Loucy (cell line): Measurements from ENCODE around the gene SVOPL.
A peak's percentile ranks its signal among the peaks of the same experiment; 100 is the strongest.
"Not testable (repeated sequence)": the region's sequence is repeated elsewhere in the genome, so short reads cannot be mapped to it uniquely, and the experiment has no call there.

Experiments used
- H2AFZ ChIP-seq: fragments of 200-600 bp; sonication (generic); 2 replicates; pipeline ENCODE4 v1.6.0; 2016; ENCODE audit warnings: antibody characterized with exemption, mild to moderate bottlenecking, low read length, moderate library complexity
- H3F3A ChIP-seq: fragments of 200-600 bp; 2 replicates; pipeline ENCODE4 v1.6.0; 2016; ENCODE audit warnings: antibody characterized with exemption, low read depth, mild to moderate bottlenecking
- H3K27me3 ChIP-seq: fragments of 200-600 bp; sonication (generic); 2 replicates; pipeline ENCODE4 v1.6.1; 2014; ENCODE audit warnings: low read length, mild to moderate bottlenecking; ENCODE audit not compliant: insufficient read depth, poor library complexity, severe bottlenecking
- H3K36me3 ChIP-seq: fragments of 200-600 bp; sonication (generic); 2 replicates; pipeline ENCODE4 v1.6.1; 2016; ENCODE audit warnings: low read length; ENCODE audit not compliant: insufficient read depth
- H3K4me1 ChIP-seq: fragments of 200-600 bp; sonication (generic); 2 replicates; pipeline ENCODE4 v1.5.1; 2014; ENCODE audit warnings: low read length, mild to moderate bottlenecking; ENCODE audit not compliant: insufficient read depth, poor library complexity, severe bottlenecking
- H3K4me2 ChIP-seq: fragments of 200-600 bp; sonication (generic); 2 replicates; pipeline ENCODE4 v1.6.0; 2014; ENCODE audit warnings: antibody characterized with exemption, low read length, low read depth, mild to moderate bottlenecking; ENCODE audit not compliant: poor library complexity, severe bottlenecking
- H3K4me3 ChIP-seq: fragments of 200-600 bp; sonication (generic); 2 replicates; pipeline ENCODE4 v1.5.1; 2014; ENCODE audit warnings: low read length, mild to moderate bottlenecking, mixed read lengths; ENCODE audit not compliant: poor library complexity, severe bottlenecking
- H3K79me2 ChIP-seq: fragments of 200-600 bp; sonication (generic); 2 replicates; pipeline ENCODE4 v1.6.1; 2014; ENCODE audit warnings: low read length; ENCODE audit not compliant: insufficient read depth
- H3K9ac ChIP-seq: fragments of 200-600 bp; sonication (generic); 2 replicates; pipeline ENCODE4 v1.6.0; 2014; ENCODE audit warnings: mild to moderate bottlenecking, low read depth, low read length, moderate library complexity; ENCODE audit not compliant: poor library complexity, severe bottlenecking
- H3K9me2 ChIP-seq: fragments of 200-600 bp; sonication (generic); replicated peaks from 2 replicates; pipeline ENCODE4 v1.6.1; 2016; ENCODE audit warnings: low read depth, low read length, mixed read lengths
- H3K9me3 ChIP-seq: fragments of 200-600 bp; sonication (generic); 2 replicates; pipeline ENCODE4 v1.6.1; 2014; ENCODE audit warnings: mild to moderate bottlenecking, antibody characterized with exemption, low read length, low read depth; ENCODE audit not compliant: insufficient read depth
- H4K20me1 ChIP-seq: fragments of 200-600 bp; sonication (generic); 2 replicates; pipeline ENCODE4 v1.6.0; 2014; ENCODE audit warnings: antibody characterized with exemption, low read length, mild to moderate bottlenecking; ENCODE audit not compliant: insufficient read depth, poor library complexity, severe bottlenecking
- EZH2phosphoT487 ChIP-seq: fragments of 200-600 bp; IDR thresholded peaks from 2 replicates; pipeline ENCODE4 v1.6.1; 2018; ENCODE audit warnings: antibody characterized with exemption, mild to moderate bottlenecking, moderate library complexity, borderline replicate concordance
- TF ChIP-seq, protein P1 (sequence below): fragments of 200-600 bp; sonication (generic); conservative IDR thresholded peaks from 2 replicates; pipeline ENCODE4 v1.5.1; 2014; ENCODE audit warnings: mild to moderate bottlenecking, antibody characterized with exemption, low read length

Gene SVOPL

GRCh38 chr7:138738114-138738513, 37.0 kb upstream of the SVOPL start:
- Histone ChIP-seq H3K9me3 (no peaks in the 10 kb centered on the region), H3K4me2 (no peak overlapping the region), H3K4me3 (no peak overlapping the region), H3K36me3 (no peaks in the 10 kb centered on the region), H3K27me3 (no peaks in the 10 kb centered on the region), H3K9ac (peak overlapping the region; percentile 7), H3F3A (no peaks in the 10 kb centered on the region), H3K9me2 (no peaks in the 10 kb centered on the region), H2AFZ (peak overlapping the region; percentile 13; the same call in 1 of the 2 replicates), H4K20me1 (no peaks in the 10 kb centered on the region), H3K79me2 (no peaks in the 10 kb centered on the region), H3K4me1 (no peaks in the 10 kb centered on the region)
- TF ChIP-seq, protein P1, sequence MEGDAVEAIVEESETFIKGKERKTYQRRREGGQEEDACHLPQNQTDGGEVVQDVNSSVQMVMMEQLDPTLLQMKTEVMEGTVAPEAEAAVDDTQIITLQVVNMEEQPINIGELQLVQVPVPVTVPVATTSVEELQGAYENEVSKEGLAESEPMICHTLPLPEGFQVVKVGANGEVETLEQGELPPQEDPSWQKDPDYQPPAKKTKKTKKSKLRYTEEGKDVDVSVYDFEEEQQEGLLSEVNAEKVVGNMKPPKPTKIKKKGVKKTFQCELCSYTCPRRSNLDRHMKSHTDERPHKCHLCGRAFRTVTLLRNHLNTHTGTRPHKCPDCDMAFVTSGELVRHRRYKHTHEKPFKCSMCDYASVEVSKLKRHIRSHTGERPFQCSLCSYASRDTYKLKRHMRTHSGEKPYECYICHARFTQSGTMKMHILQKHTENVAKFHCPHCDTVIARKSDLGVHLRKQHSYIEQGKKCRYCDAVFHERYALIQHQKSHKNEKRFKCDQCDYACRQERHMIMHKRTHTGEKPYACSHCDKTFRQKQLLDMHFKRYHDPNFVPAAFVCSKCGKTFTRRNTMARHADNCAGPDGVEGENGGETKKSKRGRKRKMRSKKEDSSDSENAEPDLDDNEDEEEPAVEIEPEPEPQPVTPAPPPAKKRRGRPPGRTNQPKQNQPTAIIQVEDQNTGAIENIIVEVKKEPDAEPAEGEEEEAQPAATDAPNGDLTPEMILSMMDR, result no peak
- no peak for TF ChIP-seq EZH2phosphoT487

GRCh38 chr7:138735399-138735798, 34.2 kb upstream of the SVOPL start:
- Histone ChIP-seq H3K36me3 (no peaks in the 10 kb centered on the region), H3K9me3 (no peaks in the 10 kb centered on the region), H3K4me3 (no peak overlapping the region), H3K27me3 (no peaks in the 10 kb centered on the region), H3F3A (no peaks in the 10 kb centered on the region), H4K20me1 (no peaks in the 10 kb centered on the region), H3K9ac (no peak overlapping the region), H3K4me2 (no peak overlapping the region), H3K79me2 (no peaks in the 10 kb centered on the region), H2AFZ (no peak overlapping the region), H3K4me1 (no peaks in the 10 kb centered on the region), H3K9me2 (no peaks in the 10 kb centered on the region)
- TF ChIP-seq, protein P1, result no peak
- TF ChIP-seq EZH2phosphoT487, result no peak

- not testable (repeated sequence) for H3K27me3 ChIP-seq, H3K79me2 ChIP-seq, H2AFZ ChIP-seq, H3K9me2 ChIP-seq, H3K4me1 ChIP-seq, H3K36me3 ChIP-seq, H3K9me3 ChIP-seq, H3K9ac ChIP-seq, H4K20me1 ChIP-seq, H3K4me3 ChIP-seq, H3K4me2 ChIP-seq, H3F3A ChIP-seq
Observed at GRCh38 chr7:138731733-138732132, 30.6 kb upstream of the SVOPL start.

- Histone ChIP-seq H3F3A (no peaks in the 10 kb centered on the region), H3K4me1 (no peaks in the 10 kb centered on the region), H3K9ac (no peak overlapping the region), H3K4me3 (no peak overlapping the region), H3K27me3 (no peaks in the 10 kb centered on the region), H3K9me3 (no peaks in the 10 kb centered on the region), H3K4me2 (no peak overlapping the region), H3K9me2 (no peaks in the 10 kb centered on the region), H2AFZ (no peak overlapping the region), H3K36me3 (no peaks in the 10 kb centered on the region), H4K20me1 (no peaks in the 10 kb centered on the region), H3K79me2 (no peaks in the 10 kb centered on the region)
- no peak for TF ChIP-seq EZH2phosphoT487
- TF ChIP-seq, protein P1, result no peak
Observed at GRCh38 chr7:138729444-138729843, 28.3 kb upstream of the SVOPL start.
